HEK293T (cell line): Measurements from ENCODE around the gene TMEM242.

Experiments used
- ARNT ChIP-seq: fragments of 450-650 bp; IDR thresholded peaks from 2 replicates; pipeline ENCODE4 v1.6.1; 2017; ENCODE audit warnings: mild to moderate bottlenecking
- BHLHE40 ChIP-seq: fragments of 450-650 bp; IDR thresholded peaks from 2 replicates; pipeline ENCODE4 v1.6.1; 2016; ENCODE audit warnings: mild to moderate bottlenecking, moderate library complexity, borderline replicate concordance
- CTBP1 ChIP-seq: fragments of 450-650 bp; IDR thresholded peaks from 2 replicates; pipeline ENCODE4 v1.6.1; 2016; ENCODE audit warnings: borderline replicate concordance
- FOXA1 ChIP-seq: fragments of 450-650 bp; IDR thresholded peaks from 2 replicates; pipeline ENCODE4 v1.6.1; 2016; ENCODE audit warnings: mild to moderate bottlenecking
- FOXK2 ChIP-seq: fragments of 450-650 bp; IDR thresholded peaks from 2 replicates; pipeline ENCODE4 v1.6.1; 2016; ENCODE audit warnings: mild to moderate bottlenecking
- FOXM1 ChIP-seq: fragments of 450-650 bp; IDR thresholded peaks from 2 replicates; pipeline ENCODE4 v1.6.1; 2017; ENCODE audit warnings: mild to moderate bottlenecking, borderline replicate concordance
- HDGF ChIP-seq: fragments of 450-650 bp; IDR thresholded peaks from 2 replicates; pipeline ENCODE4 v1.6.1; 2017; ENCODE audit warnings: antibody characterized with exemption, borderline replicate concordance
- L3MBTL2 ChIP-seq: fragments of 450-650 bp; conservative IDR thresholded peaks from 2 replicates; pipeline ENCODE4 v1.6.1; 2016; ENCODE audit warnings: mild to moderate bottlenecking
- NFRKB ChIP-seq: fragments of 450-650 bp; IDR thresholded peaks from 2 replicates; pipeline ENCODE4 v1.6.1; 2016; ENCODE audit warnings: mild to moderate bottlenecking, moderate library complexity
- SP1 ChIP-seq: fragments of 450-650 bp; IDR thresholded peaks from 2 replicates; pipeline ENCODE4 v1.6.1; 2017
- SUZ12 ChIP-seq: fragments of 450-650 bp; IDR thresholded peaks from 2 replicates; pipeline ENCODE4 v1.6.1; 2016; ENCODE audit warnings: mild to moderate bottlenecking
- TF ChIP-seq, protein P1 (sequence below): fragments of 450-650 bp; IDR thresholded peaks from 2 replicates; pipeline ENCODE4 v1.6.1; 2016

GRCh38 chr6:157258878-157259277 lies 64.4 kb downstream of the TMEM242 start:
- no peak for TF ChIP-seq NFRKB
- no peak for TF ChIP-seq BHLHE40
- TF ChIP-seq, protein P1, sequence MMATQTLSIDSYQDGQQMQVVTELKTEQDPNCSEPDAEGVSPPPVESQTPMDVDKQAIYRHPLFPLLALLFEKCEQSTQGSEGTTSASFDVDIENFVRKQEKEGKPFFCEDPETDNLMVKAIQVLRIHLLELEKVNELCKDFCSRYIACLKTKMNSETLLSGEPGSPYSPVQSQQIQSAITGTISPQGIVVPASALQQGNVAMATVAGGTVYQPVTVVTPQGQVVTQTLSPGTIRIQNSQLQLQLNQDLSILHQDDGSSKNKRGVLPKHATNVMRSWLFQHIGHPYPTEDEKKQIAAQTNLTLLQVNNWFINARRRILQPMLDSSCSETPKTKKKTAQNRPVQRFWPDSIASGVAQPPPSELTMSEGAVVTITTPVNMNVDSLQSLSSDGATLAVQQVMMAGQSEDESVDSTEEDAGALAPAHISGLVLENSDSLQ: no peak
- TF ChIP-seq FOXM1: no peak
- TF ChIP-seq SP1: no peak
- no peak for TF ChIP-seq L3MBTL2
- TF ChIP-seq FOXK2: no peak
- no peak for TF ChIP-seq SUZ12
- no peak for TF ChIP-seq CTBP1
- no peak for TF ChIP-seq FOXA1
- TF ChIP-seq HDGF: no peak
- no peak for TF ChIP-seq ARNT
